HG02759 (cell line): ENCODE results near the gene GRID1.
"Not testable (repeated sequence)": the region's sequence is repeated elsewhere in the genome, so short reads cannot be mapped to it uniquely, and the experiment has no call there.

Source experiments
- ATAC-seq: cut with Tn5 transposase; IDR thresholded peaks from one replicate; pipeline ENCODE4 v1.9.1; 2021; ENCODE audit warnings: mild to moderate bottlenecking, moderate library complexity; ENCODE audit not compliant: unreplicated experiment

The GRID1 gene

DNA sequence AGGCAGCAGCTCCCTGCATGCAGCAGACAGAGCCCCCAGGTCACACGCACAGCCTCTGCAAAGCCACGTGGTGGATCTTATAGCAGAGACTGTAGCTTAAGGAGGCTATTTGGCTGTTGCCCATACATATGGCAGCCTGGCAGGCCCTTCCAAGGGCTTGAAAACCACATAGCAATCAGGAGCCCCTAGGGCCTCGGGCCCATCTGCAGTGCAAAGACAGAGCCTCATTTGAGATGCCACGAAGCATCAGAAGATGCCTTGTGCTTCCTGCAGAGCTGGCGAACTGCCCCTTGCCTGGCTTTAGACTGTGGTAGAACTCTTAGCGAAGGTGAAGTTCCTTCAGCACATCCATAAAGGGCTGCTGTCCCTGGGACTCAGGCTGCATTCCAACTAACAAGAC is 309.9 kb downstream of the GRID1 start:
- ATAC-seq: no peak

- no peak for ATAC-seq
Observed at GRCh38 chr10:86055928-86056327, 310.7 kb downstream of the GRID1 start.

DNA sequence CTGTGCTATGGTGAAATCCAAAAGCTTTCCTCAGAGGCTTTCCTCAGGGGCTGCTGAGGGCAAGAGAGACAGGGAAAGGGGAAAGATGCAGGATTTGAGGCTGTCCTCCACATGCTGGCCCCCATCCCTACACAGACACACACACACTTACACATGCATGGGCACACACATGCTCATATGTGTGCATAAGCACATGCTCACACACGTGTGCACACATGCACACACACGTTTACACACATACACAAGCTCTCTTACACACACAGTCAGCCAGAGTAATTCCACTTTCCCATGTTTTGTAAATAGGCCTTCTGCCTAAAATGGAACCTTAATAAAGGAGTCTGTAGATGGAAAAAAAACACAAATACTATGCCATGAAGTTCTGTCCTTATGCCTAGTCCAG is 312.9 kb downstream of the GRID1 start:
- no peak for ATAC-seq

DNA sequence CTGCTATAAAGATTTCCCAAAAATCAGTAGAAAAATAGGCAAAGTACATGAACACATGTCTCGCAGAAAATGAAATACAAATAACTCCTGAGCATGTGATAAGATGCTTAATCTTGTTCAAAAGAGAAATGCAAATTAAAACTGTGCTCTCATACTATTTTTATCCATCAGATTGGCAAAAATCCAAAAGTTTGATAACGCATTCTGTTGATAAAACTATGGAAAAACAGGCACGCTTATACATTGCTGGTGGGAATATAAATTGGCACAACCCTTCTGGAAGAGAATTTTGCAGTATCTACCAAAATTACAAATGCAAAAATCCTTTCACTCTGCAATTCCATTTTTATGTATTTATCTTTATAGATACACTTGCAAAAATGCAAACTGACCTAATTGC is 315.0 kb downstream of the GRID1 start:
- no peak for ATAC-seq

GRCh38 chr10:86049442-86049841 is 317.2 kb downstream of the GRID1 start:
- ATAC-seq: no peak

DNA sequence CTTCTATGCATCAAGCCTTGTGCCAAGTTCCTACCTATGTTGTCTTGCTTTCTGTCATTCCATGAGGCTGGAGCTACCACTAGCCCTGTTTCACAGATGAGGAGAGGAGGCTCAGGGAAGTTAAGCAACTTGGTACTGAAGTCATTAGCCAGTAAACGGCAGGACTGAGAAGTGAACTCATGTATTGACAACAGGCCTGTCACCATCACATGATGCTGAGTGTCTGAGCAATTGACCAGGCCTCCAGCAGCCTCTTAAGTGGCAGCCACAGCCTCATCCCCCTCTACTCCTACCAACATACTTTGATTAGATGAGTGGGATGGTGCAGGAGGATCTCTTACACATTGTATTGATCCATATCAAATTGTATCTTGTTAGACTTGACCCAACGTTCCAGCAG is 317.6 kb downstream of the GRID1 start:
- ATAC-seq: no peak

GRCh38 chr10:86048571-86048970 is 318.0 kb downstream of the GRID1 start:
- no peak for ATAC-seq

GRCh38 chr10:86047588-86047987 is 319.0 kb downstream of the GRID1 start:
- no peak for ATAC-seq

DNA sequence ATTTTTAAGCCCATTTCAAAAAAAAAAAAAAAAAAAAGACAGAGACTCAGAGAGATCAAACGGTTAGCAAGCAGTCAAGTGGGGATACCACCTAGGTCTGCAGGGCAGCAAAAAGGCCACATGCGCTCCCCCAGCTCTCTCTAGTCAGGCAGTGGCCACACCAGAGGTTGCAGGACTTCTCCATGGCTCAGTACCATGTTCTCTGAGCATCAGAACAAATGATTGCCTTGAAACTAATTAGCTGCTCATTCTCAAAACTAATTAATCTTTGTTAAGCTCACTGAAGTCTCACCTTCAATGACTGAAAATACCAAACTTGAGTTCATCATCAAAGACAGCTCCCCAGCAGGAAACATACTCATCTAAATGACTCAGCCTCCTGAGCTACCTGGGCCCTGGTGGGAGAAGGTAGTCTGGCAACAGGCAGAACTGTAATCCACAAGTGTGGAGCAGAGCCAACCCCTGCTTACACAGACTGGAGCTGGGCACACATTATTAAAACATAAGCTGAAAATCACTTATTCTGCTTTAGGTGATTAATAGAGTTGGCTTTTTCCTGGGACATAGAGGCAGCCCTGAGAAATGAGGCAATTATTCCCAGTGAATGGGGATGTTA is 319.6 kb downstream of the GRID1 start:
- ATAC-seq: no peak

GRCh38 chr10:86045896-86046295 is 320.7 kb downstream of the GRID1 start:
- no peak for ATAC-seq

DNA sequence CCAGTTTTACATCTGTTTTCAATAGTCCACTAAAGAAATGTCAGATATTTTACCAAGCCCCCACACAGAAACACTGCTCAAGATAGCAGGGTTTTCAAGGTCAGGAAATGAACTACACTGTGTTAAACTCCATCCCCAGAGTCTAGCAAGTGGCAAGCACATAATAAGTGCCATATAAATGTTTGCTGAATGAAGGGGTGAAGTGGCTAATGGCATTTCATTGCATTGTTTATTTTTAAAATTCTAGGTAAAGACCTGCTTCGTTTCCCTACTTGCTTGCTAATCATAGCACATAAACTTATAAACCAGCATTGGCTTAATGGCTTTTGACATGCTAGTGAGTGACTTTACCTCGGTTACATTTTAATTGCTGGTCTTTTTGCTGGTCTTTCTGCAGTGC is 322.6 kb downstream of the GRID1 start:
- no peak for ATAC-seq

- no peak for ATAC-seq
Observed at GRCh38 chr10:86043236-86043635, 323.4 kb downstream of the GRID1 start.

DNA sequence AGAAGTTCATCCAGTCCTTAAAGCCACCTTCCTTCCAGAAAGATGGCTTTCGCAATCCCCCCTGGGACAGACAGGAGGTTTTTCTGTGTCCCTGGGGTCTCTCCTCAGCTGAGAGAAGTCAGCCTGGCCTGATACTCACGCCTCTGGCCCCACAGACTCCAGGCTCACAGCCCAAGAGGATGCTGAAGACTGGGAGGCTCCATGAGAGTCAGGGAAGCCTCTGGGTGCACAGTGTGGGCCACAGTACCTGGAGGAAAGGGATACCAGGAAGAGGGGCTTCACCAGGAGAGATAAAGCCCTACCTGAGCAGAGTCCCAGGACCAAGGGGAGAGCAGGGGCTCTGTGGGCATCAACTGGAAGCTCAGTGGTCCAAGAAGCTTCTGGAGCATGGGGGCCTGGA is 324.4 kb downstream of the GRID1 start:
- ATAC-seq: no peak

DNA sequence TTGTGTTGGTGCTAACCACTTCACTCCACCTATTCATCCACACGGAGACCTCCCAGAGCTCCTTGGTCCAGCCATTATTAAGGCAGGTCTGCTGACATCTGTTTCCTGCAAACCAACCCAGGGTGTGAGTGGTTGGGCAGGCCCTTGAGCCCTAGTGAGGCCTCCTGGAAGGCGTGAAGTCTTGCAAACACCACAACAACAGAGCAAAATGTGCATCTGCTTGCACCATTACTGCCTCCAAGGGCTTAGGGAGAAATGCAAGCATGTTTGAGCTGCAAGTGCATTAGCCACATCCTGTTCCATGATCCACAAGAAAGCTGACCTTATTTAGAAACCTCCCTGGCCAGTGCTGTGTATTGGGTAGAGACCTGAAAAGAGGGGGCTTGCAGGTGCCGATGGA is 325.5 kb downstream of the GRID1 start:
- ATAC-seq: no peak

DNA sequence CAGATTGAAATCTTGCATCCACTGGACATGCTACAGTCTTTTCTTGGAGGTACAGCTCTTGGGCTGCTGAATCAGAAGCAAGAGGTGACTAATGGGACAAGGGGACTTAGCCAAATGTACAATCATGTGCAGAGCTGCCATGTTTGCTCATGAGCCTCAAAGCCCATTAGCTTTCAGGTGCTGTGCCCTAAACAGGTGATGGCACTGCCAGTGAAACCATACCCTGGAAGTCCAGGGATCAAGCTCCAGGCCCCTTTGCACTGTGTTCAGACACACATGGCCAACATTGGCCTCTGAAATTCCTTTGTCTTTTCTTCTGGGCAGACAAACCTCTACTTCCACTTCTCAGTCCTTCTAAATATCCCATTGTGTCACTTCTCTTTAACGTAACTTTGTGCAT is 328.2 kb downstream of the GRID1 start:
- no peak for ATAC-seq

GRCh38 chr10:86037096-86037495 is 329.5 kb downstream of the GRID1 start:
- no peak for ATAC-seq

DNA sequence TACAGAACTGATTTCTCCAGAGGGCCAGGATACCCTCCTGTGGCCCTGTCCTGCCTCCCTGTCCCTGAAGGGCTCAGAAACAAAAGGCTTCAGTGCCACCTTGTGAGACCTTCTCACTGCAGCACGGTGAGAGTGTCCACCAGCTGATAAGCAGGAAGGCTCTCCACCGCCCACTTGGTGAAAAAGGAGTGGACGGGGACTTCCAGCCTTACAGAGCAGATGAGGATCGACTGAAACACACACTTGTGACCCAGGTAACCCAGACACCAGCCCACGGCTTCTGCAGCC is 330.1 kb downstream of the GRID1 start:
- ATAC-seq: no peak

- ATAC-seq: no peak
Observed at GRCh38 chr10:86035791-86036543, 330.6 kb downstream of the GRID1 start.

- ATAC-seq: no peak
Observed at GRCh38 chr10:86034710-86035109, 331.9 kb downstream of the GRID1 start.

DNA sequence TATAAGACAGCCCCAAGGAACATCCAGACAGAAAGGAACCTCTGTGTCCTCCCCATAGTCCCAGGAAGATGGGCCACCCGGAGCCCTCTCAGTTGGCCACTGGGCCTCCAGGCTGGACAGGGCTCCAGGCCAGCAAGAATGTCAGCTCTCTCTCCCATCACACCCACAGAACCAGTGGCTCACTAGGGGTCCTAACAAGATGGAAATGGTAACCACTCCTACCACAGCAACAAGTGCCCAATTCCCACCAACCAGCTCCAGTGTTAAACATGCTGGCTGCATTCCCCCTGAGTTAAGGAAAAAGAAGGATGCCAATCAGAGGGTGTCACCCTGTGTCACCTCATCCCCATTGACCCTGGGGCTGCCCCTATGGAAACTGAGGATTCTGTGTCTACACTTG is 333.0 kb downstream of the GRID1 start:
- ATAC-seq: no peak

GRCh38 chr10:86032087-86032486 is 334.5 kb downstream of the GRID1 start:
- not testable (repeated sequence) for ATAC-seq

- ATAC-seq: no peak
Observed at GRCh38 chr10:86030312-86030711, 336.3 kb downstream of the GRID1 start.

DNA sequence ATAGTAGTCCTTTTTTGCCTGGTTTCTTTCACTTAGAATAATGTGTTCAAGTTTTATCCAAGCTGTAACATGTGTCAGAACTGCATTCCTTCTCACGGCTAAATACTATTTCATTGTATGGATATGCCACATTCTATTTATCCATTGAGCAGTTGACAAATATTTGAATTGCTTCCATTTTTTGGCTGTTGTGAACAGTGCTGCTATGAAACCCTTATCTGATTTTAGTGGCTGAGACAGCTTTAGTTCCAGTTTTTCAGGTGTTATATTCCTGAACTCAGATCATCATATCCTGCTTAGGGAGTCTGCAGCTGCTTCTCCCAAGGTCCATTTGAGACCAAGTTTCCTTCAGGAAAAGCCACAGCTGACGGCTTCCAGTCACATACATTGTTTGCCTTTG is 339.2 kb downstream of the GRID1 start:
- ATAC-seq: no peak
